Measurements from ENCODE around the gene MAEA.

MAEA gene

GRCh38 chr4:1346781-1347409 is 57.2 kb downstream of the MAEA start, which contains the start of gene UVSSA:
Gene UVSSA, plus strand, starts transcription at chr4:1347208. Its CDS starts 884 bp downstream, at chr4:1348092.
- TF ChIP-seq TSHZ2 (CRISPR knock-in tag; IDR thresholded peaks at IDR 0.05): no peak
- no peak for TF ChIP-seq ZFP30 (CRISPR knock-in tag; IDR thresholded peaks at IDR 0.05)
- no peak for TF ChIP-seq BACH2 (CRISPR knock-in tag; IDR thresholded peaks at IDR 0.05; ENCODE audit: borderline replicate concordance)
- no peak for TF ChIP-seq SNAI2 (CRISPR knock-in tag; IDR thresholded peaks at IDR 0.05)
- TF ChIP-seq ZNF70 (CRISPR knock-in tag; IDR thresholded peaks at IDR 0.05): no peak
- TF ChIP-seq, protein P1, sequence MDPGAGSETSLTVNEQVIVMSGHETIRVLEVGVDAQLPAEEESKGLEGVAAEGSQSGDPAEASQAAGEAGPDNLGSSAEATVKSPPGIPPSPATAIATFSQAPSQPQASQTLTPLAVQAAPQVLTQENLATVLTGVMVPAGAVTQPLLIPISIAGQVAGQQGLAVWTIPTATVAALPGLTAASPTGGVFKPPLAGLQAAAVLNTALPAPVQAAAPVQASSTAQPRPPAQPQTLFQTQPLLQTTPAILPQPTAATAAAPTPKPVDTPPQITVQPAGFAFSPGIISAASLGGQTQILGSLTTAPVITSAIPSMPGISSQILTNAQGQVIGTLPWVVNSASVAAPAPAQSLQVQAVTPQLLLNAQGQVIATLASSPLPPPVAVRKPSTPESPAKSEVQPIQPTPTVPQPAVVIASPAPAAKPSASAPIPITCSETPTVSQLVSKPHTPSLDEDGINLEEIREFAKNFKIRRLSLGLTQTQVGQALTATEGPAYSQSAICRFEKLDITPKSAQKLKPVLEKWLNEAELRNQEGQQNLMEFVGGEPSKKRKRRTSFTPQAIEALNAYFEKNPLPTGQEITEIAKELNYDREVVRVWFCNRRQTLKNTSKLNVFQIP (CRISPR knock-in tag; IDR thresholded peaks at IDR 0.05; ENCODE audit: borderline replicate concordance, low read depth): no peak
- no peak for TF ChIP-seq RARB (CRISPR knock-in tag; IDR thresholded peaks at IDR 0.05)
- TF ChIP-seq ARNTL (CRISPR knock-in tag; IDR thresholded peaks at IDR 0.05; ENCODE audit: borderline replicate concordance, low read depth): no peak
- no peak for TF ChIP-seq ZNF565 (CRISPR knock-in tag; conservative IDR thresholded peaks at IDR 0.05; ENCODE audit: low read depth)
- no peak for TF ChIP-seq ZC3H10 (CRISPR knock-in tag; IDR thresholded peaks at IDR 0.05)
- TF ChIP-seq PPARA (CRISPR knock-in tag; IDR thresholded peaks at IDR 0.05; ENCODE audit: borderline replicate concordance): no peak
- no peak for TF ChIP-seq TCF4 (CRISPR knock-in tag; IDR thresholded peaks at IDR 0.05; ENCODE audit: borderline replicate concordance)
- TF ChIP-seq ZFP3 (CRISPR knock-in tag; IDR thresholded peaks at IDR 0.05): no peak
- no peak for TF ChIP-seq PATZ1 (CRISPR knock-in tag; IDR thresholded peaks at IDR 0.05; ENCODE audit: borderline replicate concordance)
- no peak for TF ChIP-seq ZNF8 (CRISPR knock-in tag; IDR thresholded peaks at IDR 0.05)
- no peak for TF ChIP-seq CREB5 (CRISPR knock-in tag; IDR thresholded peaks at IDR 0.05; ENCODE audit: low read depth)
- no peak for TF ChIP-seq ESRRG (CRISPR knock-in tag; IDR thresholded peaks at IDR 0.05)
- no peak for TF ChIP-seq ISL1 (CRISPR knock-in tag; IDR thresholded peaks at IDR 0.05)
- no peak for TF ChIP-seq OSR1 (CRISPR knock-in tag; IDR thresholded peaks at IDR 0.05)

GRCh38 chr4:1347410-1347864 is 57.7 kb downstream of the MAEA start:
- ATAC-seq: peak; percentile 53

More at GRCh38 chr4:1346781-1347409, 57.2 kb downstream of the MAEA start, which contains the start of gene UVSSA:
- ATAC-seq: peak; percentile 85

More at GRCh38 chr4:1347410-1347864, 57.7 kb downstream of the MAEA start:
- TF ChIP-seq ZFP3 (CRISPR knock-in tag; IDR thresholded peaks at IDR 0.05): 0 out of 2 replicates have a peak, but pooled peaks have one; percentile 34
- no peak for TF ChIP-seq CSDC2 (CRISPR knock-in tag; IDR thresholded peaks at IDR 0.05)
- no peak for TF ChIP-seq TOX (CRISPR knock-in tag; IDR thresholded peaks at IDR 0.05; ENCODE audit: borderline replicate concordance)
- TF ChIP-seq RARB (CRISPR knock-in tag; IDR thresholded peaks at IDR 0.05): no peak
- no peak for TF ChIP-seq CSRNP3 (CRISPR knock-in tag; IDR thresholded peaks at IDR 0.05)
- no peak for TF ChIP-seq CREB5 (CRISPR knock-in tag; IDR thresholded peaks at IDR 0.05; ENCODE audit: low read depth)

All from SK-N-SH treated with all-trans-retinoic acid at 6 μM for 48 hours (cell line).